GM18858 (cell line): ENCODE measurements around the gene ITPR2.
"Not testable (repeated sequence)": the region's sequence is repeated elsewhere in the genome, so short reads cannot be mapped to it uniquely, and the experiment has no call there.

ENCODE experiments used
- ATAC-seq: cut with Tn5 transposase; IDR thresholded peaks from one replicate; pipeline ENCODE4 v1.9.1; 2021; ENCODE audit not compliant: unreplicated experiment

The ITPR2 gene

GRCh38 chr12:26327975-26328644 lies 504.9 kb downstream of the ITPR2 start:
- ATAC-seq: peak; percentile 55

GRCh38 chr12:26323673-26324072 lies 509.3 kb downstream of the ITPR2 start:
- no peak for ATAC-seq

- ATAC-seq: no peak
These were observed 513.5 kb downstream of the ITPR2 start for GRCh38 chr12:26319511-26319910.

GRCh38 chr12:26318661-26319068 lies 514.3 kb downstream of the ITPR2 start:
- peak; percentile 76 for ATAC-seq

- peak; percentile 70 for ATAC-seq
These were observed 514.9 kb downstream of the ITPR2 start for GRCh38 chr12:26317942-26318575.

GRCh38 chr12:26314103-26314502 lies 518.9 kb downstream of the ITPR2 start:
- ATAC-seq: not testable (repeated sequence)

GRCh38 chr12:26310489-26310888 lies 522.5 kb downstream of the ITPR2 start:
- ATAC-seq: not testable (repeated sequence)

- no peak for ATAC-seq
These were observed 523.4 kb downstream of the ITPR2 start for GRCh38 chr12:26309634-26310033.

- no peak for ATAC-seq
These were observed 528.7 kb downstream of the ITPR2 start for GRCh38 chr12:26304273-26304672.

GRCh38 chr12:26303418-26303817 lies 529.6 kb downstream of the ITPR2 start:
- no peak for ATAC-seq

- no peak for ATAC-seq
These were observed 530.2 kb downstream of the ITPR2 start for GRCh38 chr12:26302776-26303175.

- no peak for ATAC-seq
These were observed 533.2 kb downstream of the ITPR2 start for GRCh38 chr12:26299751-26300150.

- peak; percentile 99 for ATAC-seq
These were observed 534.0 kb downstream of the ITPR2 start for GRCh38 chr12:26298785-26299621.

GRCh38 chr12:26297396-26298070 lies 535.5 kb downstream of the ITPR2 start:
- no peak for ATAC-seq

GRCh38 chr12:26295001-26295400 lies 538.0 kb downstream of the ITPR2 start:
- no peak for ATAC-seq

GRCh38 chr12:26293612-26294011 lies 539.4 kb downstream of the ITPR2 start:
- no peak for ATAC-seq

- ATAC-seq: no peak
These were observed 540.4 kb downstream of the ITPR2 start for GRCh38 chr12:26292596-26292995.

- no peak for ATAC-seq
These were observed 542.4 kb downstream of the ITPR2 start for GRCh38 chr12:26290565-26290964.

GRCh38 chr12:26287671-26288381 lies 545.2 kb downstream of the ITPR2 start:
- no peak for ATAC-seq
